Fibroblast of peridontal ligament (primary cell): ENCODE data around the gene CD244.
"Not testable (repeated sequence)": the region's sequence is repeated elsewhere in the genome, so short reads cannot be mapped to it uniquely, and the experiment has no call there.

Experiments
- DNase-seq: peaks from one replicate; pipeline ENCODE4 v3.0.0-alpha.2; 2010; ENCODE audit errors: extremely low read depth

Gene CD244

DNA sequence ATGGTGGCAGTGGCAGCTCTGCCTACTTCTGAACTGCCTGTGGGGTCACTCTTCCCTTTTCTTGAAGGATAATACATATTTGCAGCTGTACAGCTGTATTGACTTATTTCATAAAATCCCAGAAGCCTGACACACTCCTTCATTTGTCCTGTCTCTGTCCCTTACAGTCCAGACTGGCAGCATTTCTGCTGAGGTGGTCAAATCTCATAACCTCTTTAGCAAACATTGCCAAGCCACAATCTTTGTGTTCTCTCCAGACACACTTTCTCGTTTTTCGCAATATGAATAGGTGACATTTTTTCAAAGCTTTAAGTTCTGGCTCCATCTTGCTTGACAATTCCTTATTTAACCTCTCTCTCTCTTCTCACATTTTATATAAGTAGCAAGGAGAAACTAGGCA is 51.5 kb downstream of the CD244 start:
- DNase-seq, result no peak

GRCh38 chr1:160810486-160810885 is 52.2 kb downstream of the CD244 start:
- no peak for DNase-seq

- no peak for DNase-seq
These were observed 54.4 kb downstream of the CD244 start for GRCh38 chr1:160808289-160808688.

DNA sequence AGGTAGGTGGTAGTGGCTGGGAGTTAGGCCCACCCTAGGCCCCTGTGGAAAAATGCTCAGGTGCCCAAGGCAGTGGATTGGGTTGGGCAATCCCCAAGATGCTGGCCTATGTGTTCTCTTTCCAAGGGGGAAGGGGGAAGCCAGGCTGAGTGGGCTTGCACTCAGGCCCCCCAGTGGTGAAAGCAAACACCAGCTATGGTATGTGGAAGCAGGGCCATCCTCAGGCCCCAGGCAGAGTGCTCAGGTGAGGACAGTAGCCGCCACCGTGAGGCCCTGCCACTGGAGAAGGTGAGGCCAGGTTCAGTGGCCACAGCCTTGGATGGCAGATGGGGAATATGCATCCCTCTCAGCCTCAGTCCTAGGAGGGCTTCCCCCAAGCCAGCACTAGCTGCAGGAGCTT is 54.9 kb downstream of the CD244 start:
- no peak for DNase-seq

GRCh38 chr1:160807247-160807646 is 55.4 kb downstream of the CD244 start:
- DNase-seq, result no peak

GRCh38 chr1:160806784-160807183 is 55.9 kb downstream of the CD244 start:
- no peak for DNase-seq

DNA sequence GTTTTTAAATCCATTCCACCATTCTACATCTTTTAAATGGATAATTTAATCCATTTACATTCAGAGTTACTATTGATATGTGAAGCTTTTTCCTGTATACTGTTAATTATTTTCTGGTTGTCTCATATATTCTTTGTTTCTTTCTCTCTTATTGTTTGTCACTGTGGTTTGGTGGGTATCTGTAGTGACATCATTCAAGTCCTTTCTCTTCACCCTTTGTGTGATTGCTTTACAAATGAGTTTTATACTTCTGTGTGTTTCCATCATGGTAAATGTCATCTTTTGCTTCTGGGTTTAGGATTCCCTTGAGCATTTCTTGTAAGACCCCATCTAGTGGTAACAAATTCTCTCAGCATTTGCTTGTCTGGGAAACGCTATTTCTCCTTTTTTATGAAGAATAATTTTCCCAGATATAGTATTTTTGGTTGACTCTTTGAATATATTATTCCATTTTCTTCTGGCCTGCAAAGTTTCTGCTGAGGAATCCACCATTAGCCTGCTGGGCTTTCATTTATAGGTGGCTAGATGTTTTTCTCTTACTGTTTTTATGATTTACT is 56.5 kb downstream of the CD244 start:
- no peak for DNase-seq

DNA sequence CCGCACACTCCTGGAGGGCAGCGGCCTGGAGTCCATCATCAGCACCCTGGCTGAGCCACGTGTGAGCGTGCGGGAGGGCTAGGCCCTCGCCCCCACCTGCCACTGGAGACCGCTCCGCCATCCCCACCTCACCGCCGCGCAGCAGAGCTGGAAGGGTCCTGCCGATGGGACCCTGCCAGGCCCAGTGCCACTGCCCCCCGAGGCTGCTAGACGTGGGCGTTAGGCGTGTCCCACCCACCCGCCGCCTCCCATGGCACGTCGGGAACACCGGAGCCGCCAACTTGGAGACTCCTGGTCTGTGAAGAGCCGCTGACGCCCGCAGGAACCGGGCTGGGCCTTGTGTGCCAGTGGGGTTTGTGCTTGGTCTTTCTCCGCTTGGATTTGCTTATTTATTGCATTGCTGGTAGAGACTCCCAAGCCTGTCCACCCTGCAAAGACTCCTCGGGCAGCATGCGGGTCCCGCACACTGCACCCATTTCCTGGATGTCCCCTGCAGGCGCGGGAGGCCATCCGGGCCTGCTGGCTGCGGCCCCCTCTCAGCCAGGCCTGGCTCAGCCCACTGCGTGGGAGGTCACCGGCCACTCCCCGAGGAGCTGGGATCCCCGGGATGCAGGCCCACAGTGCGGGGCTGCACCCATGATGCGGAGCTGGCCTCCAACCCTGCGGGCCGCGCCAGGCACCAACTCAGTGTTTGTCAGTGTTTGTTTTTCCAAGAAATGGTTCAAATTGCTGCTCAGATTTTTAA is 60.7 kb downstream of the CD244 start:
- DNase-seq, result no peak

DNA sequence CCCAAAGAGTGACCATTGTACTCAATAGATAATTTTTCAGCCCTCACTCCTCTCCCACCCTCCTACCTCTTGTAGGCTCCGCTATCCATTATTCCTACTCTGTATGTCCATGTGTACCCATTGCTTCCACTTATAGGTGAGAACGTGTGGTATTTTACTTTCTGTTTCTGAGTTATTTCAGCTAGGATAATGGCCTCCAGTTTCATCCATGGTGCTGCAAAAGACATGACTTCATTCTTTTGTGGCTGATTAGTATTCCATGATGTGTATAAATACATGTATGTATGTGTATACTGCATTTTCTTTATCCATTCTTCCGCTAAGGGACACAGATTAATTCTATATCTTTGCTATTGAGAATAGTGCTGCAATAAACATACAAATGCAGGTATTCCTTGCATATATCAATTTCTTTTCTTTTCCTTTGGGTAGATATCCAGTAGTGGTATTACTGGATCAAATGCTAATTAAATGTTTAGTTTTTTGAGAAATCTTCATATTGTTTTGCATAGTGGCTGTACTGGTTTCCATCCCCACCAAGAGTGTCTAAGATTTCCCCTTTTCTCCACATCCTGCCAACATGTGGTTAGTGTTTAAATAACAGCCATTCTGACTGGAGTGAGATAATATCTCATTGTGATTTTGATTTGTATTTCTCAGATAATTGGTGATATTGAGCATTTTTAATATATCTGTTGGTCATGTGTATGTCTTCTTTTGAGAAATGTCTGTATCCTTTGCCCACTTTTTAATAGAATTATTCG is 61.9 kb downstream of the CD244 start:
- no peak for DNase-seq

- no peak for DNase-seq
These were observed 62.5 kb downstream of the CD244 start for GRCh38 chr1:160800142-160800541.

DNA sequence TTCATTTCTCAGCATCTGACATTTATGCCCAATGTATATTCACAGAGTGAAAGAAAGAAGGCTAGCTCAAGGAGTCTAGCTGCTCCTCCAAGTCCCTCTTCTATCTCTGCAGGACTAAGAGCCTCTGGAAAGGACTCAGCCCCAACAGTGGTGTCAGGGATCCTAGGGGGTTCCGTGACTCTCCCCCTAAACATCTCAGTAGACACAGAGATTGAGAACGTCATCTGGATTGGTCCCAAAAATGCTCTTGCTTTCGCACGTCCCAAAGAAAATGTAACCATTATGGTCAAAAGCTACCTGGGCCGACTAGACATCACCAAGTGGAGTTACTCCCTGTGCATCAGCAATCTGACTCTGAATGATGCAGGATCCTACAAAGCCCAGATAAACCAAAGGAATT is 63.0 kb downstream of the CD244 start:
- DNase-seq, result no peak

DNA sequence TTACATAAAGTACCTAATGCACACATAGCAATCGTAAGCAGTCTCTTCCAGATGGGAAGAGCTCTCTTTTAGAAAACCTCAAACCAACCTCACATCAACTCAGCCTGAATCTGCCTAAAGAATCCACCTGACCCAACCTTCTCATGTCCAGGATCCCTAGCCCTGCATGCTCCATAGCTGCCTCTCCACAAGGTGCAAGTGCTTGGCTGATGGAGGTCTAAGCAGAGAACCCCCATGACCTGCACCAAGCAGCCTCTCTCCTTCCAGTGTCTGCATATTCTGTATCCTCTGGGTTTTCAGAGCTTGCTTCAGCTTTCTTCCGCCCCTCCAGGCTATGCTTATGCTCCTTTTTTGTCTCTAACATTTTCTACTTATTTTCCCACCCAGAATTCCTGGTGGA is 64.2 kb downstream of the CD244 start:
- DNase-seq, result no peak

- DNase-seq, result no peak
These were observed 64.8 kb downstream of the CD244 start for GRCh38 chr1:160797861-160798273.

DNA sequence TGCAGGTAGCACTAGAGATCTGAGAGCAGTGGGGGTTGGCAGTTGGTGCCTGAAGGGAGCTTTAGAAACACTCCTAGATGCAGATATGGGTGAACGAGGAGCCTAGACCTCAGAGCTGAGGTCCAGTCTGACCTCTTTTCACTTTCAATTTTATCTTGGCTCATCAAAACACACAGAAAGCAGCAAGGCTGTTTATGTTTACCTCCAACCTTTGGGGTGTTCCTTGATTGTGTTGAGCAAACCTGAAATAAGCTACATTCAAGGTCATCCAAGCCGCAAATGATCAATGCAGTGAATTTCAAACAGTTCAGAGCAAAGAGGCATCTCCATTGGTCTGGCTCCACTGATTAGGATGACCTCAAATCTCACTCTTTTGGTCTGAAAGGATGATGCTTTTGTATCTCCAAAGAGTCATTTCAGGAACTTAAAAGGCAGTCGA is 65.4 kb downstream of the CD244 start:
- no peak for DNase-seq

DNA sequence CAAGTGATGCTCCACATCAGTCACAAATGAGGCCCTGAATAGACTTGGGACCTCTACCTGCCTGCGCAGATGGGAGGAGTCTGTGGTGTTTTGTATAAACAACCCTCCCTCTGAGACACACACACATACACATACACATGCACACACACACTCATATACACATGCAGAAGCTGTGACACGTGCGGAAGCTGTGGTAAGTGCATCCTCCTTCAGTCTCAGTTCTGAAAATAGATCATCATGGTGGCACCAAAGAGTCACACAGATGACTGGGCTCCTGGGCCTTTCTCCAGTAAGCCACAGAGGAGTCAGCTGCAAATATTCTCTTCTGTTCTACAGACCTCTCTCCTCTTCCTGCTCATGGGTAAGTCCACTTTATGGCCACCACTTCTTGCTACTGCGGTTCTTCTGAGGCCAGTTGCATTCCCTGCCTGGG is 66.7 kb downstream of the CD244 start, which contains the start of gene LY9:
Gene LY9 (plus strand): TSS at position 224 of the 433 bp plus-strand sequence. CDS start 14 bp downstream, at position 238.
- DNase-seq, result no peak

DNA sequence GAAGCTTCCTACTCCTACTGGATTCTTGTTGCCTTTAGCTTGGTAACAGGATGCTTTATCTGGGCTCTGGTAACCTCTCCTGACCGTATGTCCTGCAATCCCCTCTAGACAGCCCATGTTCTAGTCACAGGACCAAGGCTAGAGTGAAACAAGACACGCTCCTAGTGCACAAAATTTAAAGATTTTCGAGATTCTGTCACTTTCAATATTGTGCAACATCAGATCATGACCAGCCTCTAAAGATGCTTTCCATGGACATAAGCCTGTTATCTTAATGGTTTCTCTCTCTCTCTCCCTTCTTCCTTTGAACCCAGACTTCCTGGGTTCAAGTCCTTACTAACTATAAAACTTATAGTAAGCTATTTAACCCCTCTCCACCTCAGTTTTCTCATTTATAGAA is 68.3 kb downstream of the CD244 start:
- DNase-seq, result no peak

DNA sequence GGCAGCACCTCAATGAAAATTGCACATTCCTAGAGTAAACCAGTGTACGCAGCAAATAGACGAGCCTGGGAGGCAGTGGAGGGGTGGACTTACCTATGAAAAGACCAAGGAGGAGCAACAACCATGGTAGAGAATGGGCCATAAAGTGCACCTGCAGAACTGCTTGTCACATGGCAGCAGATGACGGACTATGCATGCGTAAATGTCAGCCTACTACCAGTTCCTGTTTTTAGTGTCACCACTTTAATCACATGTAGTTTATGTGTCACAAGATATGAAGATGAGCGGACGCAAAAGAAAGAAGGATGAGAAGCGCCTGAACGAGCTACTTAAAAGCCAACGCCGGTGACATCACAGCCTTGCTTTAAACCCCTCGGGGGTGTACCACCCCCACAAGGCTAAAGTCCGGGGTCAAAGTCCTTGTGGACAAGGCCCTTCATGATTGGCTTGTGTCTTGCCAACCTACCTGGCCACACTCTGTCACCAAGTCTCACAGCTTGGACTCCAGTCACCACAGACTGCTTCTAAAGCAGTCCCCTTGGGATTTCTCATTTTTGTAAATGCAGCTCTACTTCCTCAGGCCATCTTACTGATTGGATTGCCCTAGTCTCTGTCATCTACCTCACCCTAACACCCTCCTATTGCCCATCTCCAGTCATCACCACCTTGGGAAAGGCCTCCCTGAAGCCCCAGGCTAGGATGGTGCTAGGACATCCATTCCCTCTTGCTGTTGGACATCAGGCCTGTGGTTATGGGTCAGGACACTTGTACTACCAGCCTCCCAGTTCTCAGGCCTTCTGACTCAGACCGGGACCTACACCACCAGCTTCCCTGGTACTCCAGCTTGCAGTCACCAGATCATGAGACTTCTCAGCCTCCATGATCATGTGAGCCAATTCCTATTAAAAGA is 72.7 kb downstream of the CD244 start:
- DNase-seq, result no peak

- DNase-seq, result no peak
These were observed 73.5 kb downstream of the CD244 start for GRCh38 chr1:160789051-160789701.

DNA sequence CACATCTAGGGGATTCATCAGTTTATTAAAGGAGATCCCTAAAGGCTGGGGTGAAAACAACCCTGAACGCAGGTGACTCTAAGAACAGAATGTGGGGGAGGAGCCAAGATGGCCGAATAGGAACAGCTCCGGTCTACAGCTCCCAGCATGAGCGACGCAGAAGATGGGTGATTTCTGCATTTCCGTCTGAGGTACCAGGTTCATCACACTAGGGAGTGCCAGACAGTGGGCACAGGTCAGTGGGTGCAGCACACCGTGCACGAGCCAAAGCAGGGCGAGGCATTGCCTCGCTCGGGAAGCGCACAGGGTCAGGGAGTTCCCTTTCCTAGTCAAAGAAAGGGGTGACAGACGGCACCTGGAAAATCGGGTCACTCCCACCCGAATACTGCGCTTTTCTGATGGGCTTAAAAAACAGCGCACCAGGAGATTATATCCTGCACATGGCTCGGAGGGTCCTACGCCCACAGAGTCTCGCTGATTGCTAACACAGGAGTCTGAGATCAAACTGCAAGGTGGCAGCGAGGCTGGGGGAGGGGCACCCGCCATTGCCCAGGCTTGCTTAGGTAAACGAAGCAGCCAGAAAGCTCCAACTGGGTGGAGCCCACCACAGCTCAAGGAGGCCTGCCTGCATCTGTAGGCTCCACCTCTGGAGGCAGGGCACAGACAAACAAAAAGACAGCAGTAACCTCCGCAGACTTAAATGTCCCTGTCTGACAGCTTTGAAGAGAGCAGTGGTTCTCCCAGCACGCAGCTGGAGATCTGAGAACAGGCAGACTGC is 79.5 kb downstream of the CD244 start:
- DNase-seq, result not testable (repeated sequence)

GRCh38 chr1:160781914-160782689 is 80.6 kb downstream of the CD244 start:
- no peak for DNase-seq
